ENCODE data around the gene SRRM4.

Gene SRRM4

DNA sequence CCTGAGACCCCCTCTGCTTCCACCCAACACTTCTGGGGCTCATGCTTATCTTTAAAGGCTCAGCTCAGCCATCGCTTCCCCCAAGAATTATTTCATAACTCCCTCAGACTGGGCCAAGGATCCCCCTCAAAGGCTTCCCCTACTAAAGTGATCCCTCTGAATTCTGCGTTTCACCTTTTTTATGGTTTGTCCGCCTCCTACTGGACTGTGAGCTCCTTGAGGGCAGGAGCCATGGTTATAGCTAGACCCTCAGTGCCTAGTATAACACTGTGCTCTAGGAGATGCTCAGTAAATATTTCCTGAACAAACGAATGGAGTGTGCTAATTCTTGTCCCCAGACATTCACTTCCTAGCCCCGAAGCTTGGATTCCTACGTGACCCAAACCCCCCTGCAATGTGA is 20.5 kb upstream of the SRRM4 start:
- no peaks in the 10 kb centered on the region for H3K36me3 ChIP-seq (replicated peaks)
- H3K4me3 ChIP-seq (ENCODE audit: low read depth, low read length) = no peak overlapping the region
- no peaks in the 10 kb centered on the region for H3K27me3 ChIP-seq (replicated peaks)
- in situ Hi-C loops (cut with HindIII; ENCODE audit: low pct_ligation_motif_present, low sequenced_read_pairs) = no loop called here
- no peak for DNase-seq
- H3K27ac ChIP-seq = no peak overlapping the region
- TF ChIP-seq, protein P1, sequence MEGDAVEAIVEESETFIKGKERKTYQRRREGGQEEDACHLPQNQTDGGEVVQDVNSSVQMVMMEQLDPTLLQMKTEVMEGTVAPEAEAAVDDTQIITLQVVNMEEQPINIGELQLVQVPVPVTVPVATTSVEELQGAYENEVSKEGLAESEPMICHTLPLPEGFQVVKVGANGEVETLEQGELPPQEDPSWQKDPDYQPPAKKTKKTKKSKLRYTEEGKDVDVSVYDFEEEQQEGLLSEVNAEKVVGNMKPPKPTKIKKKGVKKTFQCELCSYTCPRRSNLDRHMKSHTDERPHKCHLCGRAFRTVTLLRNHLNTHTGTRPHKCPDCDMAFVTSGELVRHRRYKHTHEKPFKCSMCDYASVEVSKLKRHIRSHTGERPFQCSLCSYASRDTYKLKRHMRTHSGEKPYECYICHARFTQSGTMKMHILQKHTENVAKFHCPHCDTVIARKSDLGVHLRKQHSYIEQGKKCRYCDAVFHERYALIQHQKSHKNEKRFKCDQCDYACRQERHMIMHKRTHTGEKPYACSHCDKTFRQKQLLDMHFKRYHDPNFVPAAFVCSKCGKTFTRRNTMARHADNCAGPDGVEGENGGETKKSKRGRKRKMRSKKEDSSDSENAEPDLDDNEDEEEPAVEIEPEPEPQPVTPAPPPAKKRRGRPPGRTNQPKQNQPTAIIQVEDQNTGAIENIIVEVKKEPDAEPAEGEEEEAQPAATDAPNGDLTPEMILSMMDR (IDR thresholded peaks at IDR 0.05; ENCODE audit: low read depth, low read length, missing control alignments) = no peak

DNA sequence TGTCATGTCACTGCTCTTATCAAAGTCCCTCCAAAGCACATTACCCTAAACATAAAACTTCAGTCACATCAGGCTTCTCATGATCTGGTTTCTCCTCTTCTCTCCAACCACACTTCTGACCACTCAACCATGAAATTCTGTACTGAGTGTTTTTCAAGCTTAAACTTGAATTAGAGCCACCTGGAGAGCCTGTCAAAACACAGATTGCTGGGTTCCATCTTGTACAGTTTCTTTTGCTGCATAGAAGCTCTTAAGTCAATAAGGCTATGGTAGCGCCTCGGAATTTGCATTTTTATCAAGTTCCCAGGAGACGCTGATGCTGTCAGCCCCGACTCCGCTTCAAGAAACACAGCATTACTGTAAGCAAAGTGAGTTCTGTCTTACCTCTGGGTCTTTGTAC is 16.4 kb upstream of the SRRM4 start:
- Histone ChIP-seq H3K36me3 (replicated peaks) (no peaks in the 10 kb centered on the region), H3K4me3 (ENCODE audit: low read depth, low read length) (no peak overlapping the region), H3K27me3 (replicated peaks) (no peaks in the 10 kb centered on the region), H3K27ac (no peak overlapping the region)
- TF ChIP-seq, protein P1 (IDR thresholded peaks at IDR 0.05; ENCODE audit: low read depth, low read length, missing control alignments) = no peak
- DNase-seq = no peak
- in situ Hi-C loops (cut with HindIII; ENCODE audit: low pct_ligation_motif_present, low sequenced_read_pairs) = no loop called here

DNA sequence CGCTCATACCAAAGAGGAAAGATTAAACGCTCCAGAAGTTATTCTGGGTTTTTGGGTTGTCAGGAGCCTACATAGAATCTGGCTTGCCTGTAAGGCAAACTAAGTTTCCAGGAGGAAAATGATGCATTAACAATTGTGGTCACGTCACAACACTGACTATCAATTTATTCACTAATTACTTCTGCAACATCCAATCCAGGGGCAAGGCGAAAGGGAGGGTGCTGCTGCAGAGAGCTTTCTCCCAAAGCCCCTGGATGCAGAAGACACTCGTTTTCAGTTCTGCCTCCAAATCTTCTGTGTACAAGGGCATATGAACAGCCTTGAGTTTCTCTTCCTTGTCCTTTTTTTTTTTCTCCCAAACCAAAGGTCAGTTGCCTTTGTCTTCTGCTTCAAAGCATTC is 10.5 kb upstream of the SRRM4 start:
- TF ChIP-seq, protein P1 (IDR thresholded peaks at IDR 0.05; ENCODE audit: low read depth, low read length, missing control alignments) = no peak
- no peak overlapping the region for H3K27ac ChIP-seq
- H3K36me3 ChIP-seq (replicated peaks) = no peaks in the 10 kb centered on the region
- H3K4me3 ChIP-seq (ENCODE audit: low read depth, low read length) = no peak overlapping the region
- no peaks in the 10 kb centered on the region for H3K27me3 ChIP-seq (replicated peaks)
- DNase-seq = no peak
- in situ Hi-C loops (cut with HindIII; ENCODE audit: low pct_ligation_motif_present, low sequenced_read_pairs) = no loop called here

DNA sequence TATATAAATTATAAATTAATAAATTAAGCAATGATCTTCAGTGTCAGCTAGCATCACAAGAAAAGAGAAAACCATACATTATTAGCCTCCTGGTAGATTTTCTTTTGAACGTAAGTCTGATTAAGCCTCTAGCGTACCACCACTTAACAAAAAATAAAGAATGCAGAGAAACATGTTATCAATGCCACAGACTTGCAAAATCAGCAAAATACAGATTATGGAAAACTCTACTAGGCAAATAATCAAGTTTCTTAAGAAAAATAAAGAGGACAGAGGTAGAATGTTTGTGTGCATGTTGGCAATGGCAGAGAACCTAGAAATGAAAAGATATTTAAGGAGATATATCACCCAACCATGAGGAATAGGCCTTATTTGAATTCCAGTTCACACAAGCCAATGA is 8.4 kb upstream of the SRRM4 start:
- H3K27ac ChIP-seq = no peak overlapping the region
- no peaks in the 10 kb centered on the region for H3K27me3 ChIP-seq (replicated peaks)
- no peak for DNase-seq
- no peak overlapping the region for H3K4me3 ChIP-seq (ENCODE audit: low read depth, low read length)
- TF ChIP-seq, protein P1 (IDR thresholded peaks at IDR 0.05; ENCODE audit: low read depth, low read length, missing control alignments) = no peak
- H3K36me3 ChIP-seq (replicated peaks) = no peaks in the 10 kb centered on the region
- in situ Hi-C loops (cut with HindIII; ENCODE audit: low pct_ligation_motif_present, low sequenced_read_pairs) = no loop called here

DNA sequence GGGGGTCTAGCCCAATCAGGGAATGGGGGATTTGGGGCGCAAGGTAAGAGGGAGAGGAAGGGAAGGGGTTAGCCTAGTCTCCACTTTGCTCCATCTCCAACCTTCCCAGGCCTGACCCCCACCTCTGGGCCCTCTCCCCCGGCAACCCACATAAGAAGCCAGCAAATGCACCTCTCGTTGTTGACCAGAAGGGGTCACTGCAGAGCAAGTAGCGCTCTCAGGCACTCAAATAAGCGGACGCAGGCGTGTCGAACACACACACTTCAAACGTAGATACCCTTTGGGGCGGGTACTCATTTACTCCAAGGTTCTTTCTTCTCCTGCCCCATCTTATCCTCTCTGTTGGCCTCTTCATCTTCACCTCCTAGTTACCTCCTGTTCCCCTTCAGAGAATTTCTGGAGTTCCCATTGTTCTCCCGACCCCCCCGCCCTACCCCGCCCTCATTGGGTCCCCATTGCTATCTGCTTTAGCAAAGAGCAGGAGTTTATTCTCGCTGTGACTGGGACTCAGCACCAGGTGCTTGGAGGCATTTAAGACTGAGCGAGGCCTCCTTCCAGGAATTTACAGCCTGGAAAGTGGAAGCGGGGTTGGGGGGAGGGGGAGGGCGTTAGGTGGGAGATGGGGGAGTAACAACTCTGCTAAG is 1.5 kb upstream of the SRRM4 start:
- DNase-seq = peak; percentile 15

More for the DNA sequence above, 1.5 kb upstream of the SRRM4 start:
- Histone ChIP-seq H3K36me3 (replicated peaks) (no peaks in the 10 kb centered on the region), H3K4me3 (ENCODE audit: low read depth, low read length) (no peak overlapping the region), H3K27me3 (replicated peaks) (peaks cover 5% of the 10 kb centered on the region), H3K27ac (no peak overlapping the region)
- in situ Hi-C loops (cut with HindIII; ENCODE audit: low pct_ligation_motif_present, low sequenced_read_pairs) = no loop called here
- TF ChIP-seq, protein P1 (IDR thresholded peaks at IDR 0.05; ENCODE audit: low read depth, low read length, missing control alignments) = peak; percentile 70
